Measurements from ENCODE around the gene BTRC.
"Not testable (repeated sequence)": the region's sequence is repeated elsewhere in the genome, so short reads cannot be mapped to it uniquely, and the experiment has no call there.

The BTRC gene

GRCh38 chr10:101580486-101581399 lies 226.8 kb downstream of the BTRC start:
- no peak overlapping the region for H3K4me3 ChIP-seq (ENCODE audit: low read depth, low read length)
- TF ChIP-seq, protein P1, sequence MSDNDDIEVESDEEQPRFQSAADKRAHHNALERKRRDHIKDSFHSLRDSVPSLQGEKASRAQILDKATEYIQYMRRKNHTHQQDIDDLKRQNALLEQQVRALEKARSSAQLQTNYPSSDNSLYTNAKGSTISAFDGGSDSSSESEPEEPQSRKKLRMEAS (IDR thresholded peaks at IDR 0.05; ENCODE audit: low read depth, low read length) = no peak
- TF ChIP-seq POLR2A (IDR thresholded peaks at IDR 0.05; ENCODE audit: extremely low read depth, insufficient read length) (no peak), MYC (IDR thresholded peaks at IDR 0.05; ENCODE audit: low read depth, low read length) (no peak)
- TF ChIP-seq, protein P2, sequence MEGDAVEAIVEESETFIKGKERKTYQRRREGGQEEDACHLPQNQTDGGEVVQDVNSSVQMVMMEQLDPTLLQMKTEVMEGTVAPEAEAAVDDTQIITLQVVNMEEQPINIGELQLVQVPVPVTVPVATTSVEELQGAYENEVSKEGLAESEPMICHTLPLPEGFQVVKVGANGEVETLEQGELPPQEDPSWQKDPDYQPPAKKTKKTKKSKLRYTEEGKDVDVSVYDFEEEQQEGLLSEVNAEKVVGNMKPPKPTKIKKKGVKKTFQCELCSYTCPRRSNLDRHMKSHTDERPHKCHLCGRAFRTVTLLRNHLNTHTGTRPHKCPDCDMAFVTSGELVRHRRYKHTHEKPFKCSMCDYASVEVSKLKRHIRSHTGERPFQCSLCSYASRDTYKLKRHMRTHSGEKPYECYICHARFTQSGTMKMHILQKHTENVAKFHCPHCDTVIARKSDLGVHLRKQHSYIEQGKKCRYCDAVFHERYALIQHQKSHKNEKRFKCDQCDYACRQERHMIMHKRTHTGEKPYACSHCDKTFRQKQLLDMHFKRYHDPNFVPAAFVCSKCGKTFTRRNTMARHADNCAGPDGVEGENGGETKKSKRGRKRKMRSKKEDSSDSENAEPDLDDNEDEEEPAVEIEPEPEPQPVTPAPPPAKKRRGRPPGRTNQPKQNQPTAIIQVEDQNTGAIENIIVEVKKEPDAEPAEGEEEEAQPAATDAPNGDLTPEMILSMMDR (IDR thresholded peaks at IDR 0.05; ENCODE audit: low read depth, low read length) = no peak
- no peak for DNase-seq (ENCODE audit: low read depth)

DNA sequence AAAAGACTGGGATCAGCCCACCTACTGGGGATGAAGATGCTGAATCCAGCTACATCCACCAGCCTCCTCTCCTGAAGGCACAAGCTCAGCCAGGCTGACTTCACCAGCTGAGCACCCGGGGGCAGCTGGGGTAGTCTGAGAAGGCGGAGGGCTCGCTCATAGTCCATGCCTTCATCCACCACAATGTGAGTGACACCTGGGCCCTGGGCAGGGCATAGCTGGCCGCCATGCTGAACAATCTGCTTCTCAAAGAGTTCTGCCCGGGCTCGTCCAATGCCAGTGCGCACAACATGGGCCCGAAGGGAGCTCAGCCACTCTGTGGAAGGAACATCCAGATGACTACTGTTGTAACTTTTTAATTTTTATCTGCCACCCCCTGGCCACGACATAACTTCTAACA lies 231.9 kb downstream of the BTRC start:
- no peak for DNase-seq (ENCODE audit: low read depth)
- TF ChIP-seq, protein P1 (IDR thresholded peaks at IDR 0.05; ENCODE audit: low read depth, low read length) = no peak
- TF ChIP-seq POLR2A (IDR thresholded peaks at IDR 0.05; ENCODE audit: extremely low read depth, insufficient read length) = no peak
- no peak for TF ChIP-seq MYC (IDR thresholded peaks at IDR 0.05; ENCODE audit: low read depth, low read length)
- TF ChIP-seq, protein P2 (IDR thresholded peaks at IDR 0.05; ENCODE audit: low read depth, low read length) = no peak
- no peak overlapping the region for H3K4me3 ChIP-seq (ENCODE audit: low read depth, low read length)

- H3K4me3 ChIP-seq (ENCODE audit: low read depth, low read length) = peak within 1 kb of the TSS; percentile 93
- DNase-seq (ENCODE audit: low read depth) = peak; percentile 95
- TF ChIP-seq MYC (IDR thresholded peaks at IDR 0.05; ENCODE audit: low read depth, low read length) (peak; percentile 53), POLR2A (IDR thresholded peaks at IDR 0.05; ENCODE audit: extremely low read depth, insufficient read length) (peak; percentile 40)
- TF ChIP-seq, protein P2 (IDR thresholded peaks at IDR 0.05; ENCODE audit: low read depth, low read length) = no peak
- TF ChIP-seq, protein P1 (IDR thresholded peaks at IDR 0.05; ENCODE audit: low read depth, low read length) = peak; percentile 87
Observed at GRCh38 chr10:101587725-101588653, 234.0 kb downstream of the BTRC start, which contains the start of the genes DPCD and POLL. Gene DPCD, plus strand, starts transcription at chr10:101588321. Its CDS starts 16 bp downstream, at chr10:101588337. Gene POLL, minus strand, starts transcription at chr10:101588257. Its CDS starts 897 bp downstream, at chr10:101587360.

- no peak for DNase-seq (ENCODE audit: low read depth)
- TF ChIP-seq MYC (IDR thresholded peaks at IDR 0.05; ENCODE audit: low read depth, low read length) = no peak
- TF ChIP-seq, protein P1 (IDR thresholded peaks at IDR 0.05; ENCODE audit: low read depth, low read length) = no peak
- TF ChIP-seq, protein P2 (IDR thresholded peaks at IDR 0.05; ENCODE audit: low read depth, low read length) = no peak
- TF ChIP-seq POLR2A (IDR thresholded peaks at IDR 0.05; ENCODE audit: extremely low read depth, insufficient read length) = no peak
- H3K4me3 ChIP-seq (ENCODE audit: low read depth, low read length) = peak overlapping the region; percentile 93
Observed at GRCh38 chr10:101588879-101589278, 234.9 kb downstream of the BTRC start.

- not testable (repeated sequence) for H3K4me3 ChIP-seq (ENCODE audit: low read depth, low read length)
- DNase-seq (ENCODE audit: low read depth) = peak; percentile 35
Observed at GRCh38 chr10:101593331-101593730, 239.4 kb downstream of the BTRC start.

All from NB4 (cell line).